ENCODE data around the gene IQGAP2. TPM values are rescaled to one million over a fixed set of nuclear protein-coding genes. Genes with fewer than 3 reads are reported as not detected.

IQGAP2 gene
- total RNA-seq, 1 experiment from 2014 or later, result 13.4 TPM

- Mint-ChIP-seq H3K4me1 (ENCODE audit: low read depth, unreplicated experiment) (peaks cover 52% of the 10 kb centered on the region), H3K9me3 (ENCODE audit: low read depth, unreplicated experiment) (no peaks in the 10 kb centered on the region), H3K4me3 (ENCODE audit: low read depth, unreplicated experiment) (no peak overlapping the region), H3K27ac (ENCODE audit: unreplicated experiment) (no peak overlapping the region), H3K36me3 (ENCODE audit: insufficient read depth, unreplicated experiment) (no peaks in the 10 kb centered on the region), H3K27me3 (ENCODE audit: unreplicated experiment) (no peaks in the 10 kb centered on the region)
- BruUV-seq (replicated peaks), result no TSS peak
- no peak for DNase-seq
- CTCF ChIA-PET, result interaction anchor here (1.8 kb wide), 1 partner anchor 14 kb away, joined by 4 read pairs; no protein-coding TSS in a partner anchor
- no peak for TF ChIP-seq CTCF (IDR thresholded peaks at IDR 0.05; ENCODE audit: unreplicated experiment)
- intact Hi-C loops (cut with micrococcal nuclease; ENCODE audit: unreplicated experiment), result no loop called here
Measured at GRCh38 chr5:76692274-76692540, 289.1 kb downstream of the IQGAP2 start.

DNA sequence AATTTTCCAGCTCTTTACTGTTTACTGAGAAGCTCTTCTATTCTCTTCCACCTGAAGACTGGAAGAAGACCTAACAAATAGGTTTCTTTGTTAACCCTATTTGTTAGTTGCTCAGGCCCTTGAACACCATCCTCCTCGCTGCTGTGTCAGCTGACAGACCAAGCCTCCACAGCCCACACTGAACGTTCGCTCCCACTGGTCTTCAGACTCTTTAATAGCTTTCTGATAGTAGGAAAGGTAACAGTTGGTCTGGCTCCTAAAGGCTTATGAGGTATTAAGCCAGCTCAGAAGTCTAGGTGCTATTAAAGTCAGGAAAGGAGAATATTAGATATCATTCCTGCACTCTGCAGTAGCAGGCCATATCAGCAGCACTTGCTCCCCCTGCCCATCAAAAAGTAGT, 289.6 kb downstream of the IQGAP2 start:
- no peak for TF ChIP-seq CTCF (IDR thresholded peaks at IDR 0.05; ENCODE audit: unreplicated experiment)
- CTCF ChIA-PET, result interaction anchor here (1.8 kb wide), 1 partner anchor 13 kb away, joined by 4 read pairs; no protein-coding TSS in a partner anchor
- intact Hi-C loops (cut with micrococcal nuclease; ENCODE audit: unreplicated experiment), result no loop called here
- H3K4me1 Mint-ChIP-seq (ENCODE audit: low read depth, unreplicated experiment), result peaks cover 52% of the 10 kb centered on the region
- no peaks in the 10 kb centered on the region for H3K27me3 Mint-ChIP-seq (ENCODE audit: unreplicated experiment)
- H3K27ac Mint-ChIP-seq (ENCODE audit: unreplicated experiment), result no peak overlapping the region
- H3K4me3 Mint-ChIP-seq (ENCODE audit: low read depth, unreplicated experiment), result no peak overlapping the region
- H3K36me3 Mint-ChIP-seq (ENCODE audit: insufficient read depth, unreplicated experiment), result no peaks in the 10 kb centered on the region
- no peak for DNase-seq
- H3K9me3 Mint-ChIP-seq (ENCODE audit: low read depth, unreplicated experiment), result no peaks in the 10 kb centered on the region
- BruUV-seq (replicated peaks), result no TSS peak

- CTCF ChIA-PET, result no interaction called here
- H3K27ac Mint-ChIP-seq (ENCODE audit: unreplicated experiment), result no peak overlapping the region
- no TSS peak for BruUV-seq (replicated peaks)
- H3K9me3 Mint-ChIP-seq (ENCODE audit: low read depth, unreplicated experiment), result no peaks in the 10 kb centered on the region
- no peaks in the 10 kb centered on the region for H3K36me3 Mint-ChIP-seq (ENCODE audit: insufficient read depth, unreplicated experiment)
- intact Hi-C loops (cut with micrococcal nuclease; ENCODE audit: unreplicated experiment), result no loop called here
- TF ChIP-seq CTCF (IDR thresholded peaks at IDR 0.05; ENCODE audit: unreplicated experiment), result no peak
- no peaks in the 10 kb centered on the region for H3K27me3 Mint-ChIP-seq (ENCODE audit: unreplicated experiment)
- H3K4me1 Mint-ChIP-seq (ENCODE audit: low read depth, unreplicated experiment), result peaks cover 51% of the 10 kb centered on the region
- H3K4me3 Mint-ChIP-seq (ENCODE audit: low read depth, unreplicated experiment), result no peak overlapping the region
- no peak for DNase-seq
Measured at GRCh38 chr5:76693141-76693540, 290.1 kb downstream of the IQGAP2 start.

GRCh38 chr5:76694317-76694716, 291.2 kb downstream of the IQGAP2 start:
- Mint-ChIP-seq H3K4me3 (ENCODE audit: low read depth, unreplicated experiment) (no peak overlapping the region), H3K9me3 (ENCODE audit: low read depth, unreplicated experiment) (no peaks in the 10 kb centered on the region), H3K27ac (ENCODE audit: unreplicated experiment) (no peak overlapping the region), H3K27me3 (ENCODE audit: unreplicated experiment) (no peaks in the 10 kb centered on the region), H3K4me1 (ENCODE audit: low read depth, unreplicated experiment) (peaks cover 39% of the 10 kb centered on the region), H3K36me3 (ENCODE audit: insufficient read depth, unreplicated experiment) (no peaks in the 10 kb centered on the region)
- no peak for DNase-seq
- BruUV-seq (replicated peaks), result no TSS peak
- no peak for TF ChIP-seq CTCF (IDR thresholded peaks at IDR 0.05; ENCODE audit: unreplicated experiment)
- CTCF ChIA-PET, result no interaction called here
- intact Hi-C loops (cut with micrococcal nuclease; ENCODE audit: unreplicated experiment), result no loop called here

DNA sequence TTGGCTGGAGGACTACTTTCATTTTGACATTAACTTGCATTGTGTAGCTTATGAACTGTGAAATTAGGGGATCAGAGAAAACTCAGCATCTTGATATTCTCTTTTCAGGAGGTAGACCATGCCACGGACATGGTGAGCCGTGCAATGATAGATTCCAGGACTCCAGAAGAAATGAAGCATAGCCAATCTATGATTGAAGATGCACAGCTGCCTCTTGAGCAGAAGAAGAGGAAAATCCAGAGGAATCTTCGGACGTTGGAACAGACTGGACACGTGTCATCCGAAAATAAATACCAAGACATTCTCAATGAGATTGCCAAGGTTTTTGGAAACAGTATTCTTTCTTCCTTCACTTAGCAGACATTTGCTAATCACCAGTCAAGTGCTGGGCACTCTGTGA, 292.3 kb downstream of the IQGAP2 start:
- Mint-ChIP-seq H3K27ac (ENCODE audit: unreplicated experiment) (no peak overlapping the region), H3K36me3 (ENCODE audit: insufficient read depth, unreplicated experiment) (no peaks in the 10 kb centered on the region), H3K27me3 (ENCODE audit: unreplicated experiment) (no peaks in the 10 kb centered on the region), H3K9me3 (ENCODE audit: low read depth, unreplicated experiment) (no peaks in the 10 kb centered on the region), H3K4me3 (ENCODE audit: low read depth, unreplicated experiment) (no peak overlapping the region), H3K4me1 (ENCODE audit: low read depth, unreplicated experiment) (peaks cover 29% of the 10 kb centered on the region)
- CTCF ChIA-PET, result no interaction called here
- intact Hi-C loops (cut with micrococcal nuclease; ENCODE audit: unreplicated experiment), result no loop called here
- no TSS peak for BruUV-seq (replicated peaks)
- TF ChIP-seq CTCF (IDR thresholded peaks at IDR 0.05; ENCODE audit: unreplicated experiment), result no peak
- no peak for DNase-seq

All from Calu3 (cell line).